ENCODE measurements around the gene OR6K3.
"Not testable (repeated sequence)": the region's sequence is repeated elsewhere in the genome, so short reads cannot be mapped to it uniquely, and the experiment has no call there.

Gene OR6K3, protein sequence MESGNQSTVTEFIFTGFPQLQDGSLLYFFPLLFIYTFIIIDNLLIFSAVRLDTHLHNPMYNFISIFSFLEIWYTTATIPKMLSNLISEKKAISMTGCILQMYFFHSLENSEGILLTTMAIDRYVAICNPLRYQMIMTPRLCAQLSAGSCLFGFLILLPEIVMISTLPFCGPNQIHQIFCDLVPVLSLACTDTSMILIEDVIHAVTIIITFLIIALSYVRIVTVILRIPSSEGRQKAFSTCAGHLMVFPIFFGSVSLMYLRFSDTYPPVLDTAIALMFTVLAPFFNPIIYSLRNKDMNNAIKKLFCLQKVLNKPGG

GRCh38 chr1:158720620-158721019, at the start of gene OR6K3:
Gene OR6K3, minus strand, starts transcription at chr1:158720720. Its CDS starts 2,605 bp downstream, at chr1:158718115.
- no peak for DNase-seq (ENCODE audit: low read depth in 1 of 2, low spot score in 1 of 2)

GRCh38 chr1:158754420-158754819, 33.9 kb upstream of the OR6K3 start, which contains the start of gene OR6K6:
Gene OR6K6, plus strand, starts transcription at chr1:158754720. Its CDS starts 168 bp downstream, at chr1:158754888.
- no peak for DNase-seq (ENCODE audit: low read depth in 1 of 2, low spot score in 1 of 2)

- no peak for DNase-seq (ENCODE audit: low read depth in 1 of 2, low spot score in 1 of 2)
Measured at GRCh38 chr1:158752155-158752712, 31.7 kb upstream of the OR6K3 start.

DNA sequence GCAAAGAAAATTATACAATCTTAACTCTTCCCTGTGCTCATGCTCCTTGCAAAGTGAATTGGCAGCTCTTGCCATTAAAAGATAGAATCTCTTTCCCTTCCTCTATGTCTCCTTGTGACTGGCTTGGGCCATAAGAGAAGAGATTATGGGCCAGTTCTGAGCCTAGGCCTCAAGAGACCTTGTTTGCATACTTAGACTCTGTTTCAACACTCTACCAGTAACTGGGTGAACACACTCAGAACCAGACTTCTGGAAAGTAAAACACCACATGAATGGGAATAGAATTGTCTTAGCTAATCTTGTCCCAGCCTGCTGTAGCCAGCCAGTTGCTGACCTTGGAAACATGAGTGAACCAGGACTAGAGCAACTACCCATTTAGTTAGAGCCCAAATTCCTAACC, 15.3 kb upstream of the OR6K3 start:
- DNase-seq (ENCODE audit: low read depth in 1 of 2, low spot score in 1 of 2) = no peak

DNA sequence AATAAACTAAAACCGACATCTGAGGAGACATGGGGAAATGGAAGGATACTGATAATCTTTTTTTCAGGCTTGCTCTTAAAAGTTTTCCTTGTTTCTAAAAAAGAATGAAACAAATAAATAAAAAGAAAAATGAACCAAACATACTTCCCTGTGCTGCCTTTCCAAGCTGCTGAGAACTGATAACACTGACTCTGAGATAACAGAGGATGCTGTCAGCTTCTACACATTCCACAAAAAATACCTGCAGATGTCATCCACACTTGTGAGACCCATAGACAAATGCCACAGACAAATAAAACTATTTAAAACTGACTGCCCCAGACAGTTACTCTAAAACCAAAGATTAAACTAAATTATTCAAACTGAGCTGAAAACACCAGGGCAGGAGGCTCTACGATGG, 12.0 kb upstream of the OR6K3 start:
- no peak for DNase-seq (ENCODE audit: low read depth in 1 of 2, low spot score in 1 of 2)

DNA sequence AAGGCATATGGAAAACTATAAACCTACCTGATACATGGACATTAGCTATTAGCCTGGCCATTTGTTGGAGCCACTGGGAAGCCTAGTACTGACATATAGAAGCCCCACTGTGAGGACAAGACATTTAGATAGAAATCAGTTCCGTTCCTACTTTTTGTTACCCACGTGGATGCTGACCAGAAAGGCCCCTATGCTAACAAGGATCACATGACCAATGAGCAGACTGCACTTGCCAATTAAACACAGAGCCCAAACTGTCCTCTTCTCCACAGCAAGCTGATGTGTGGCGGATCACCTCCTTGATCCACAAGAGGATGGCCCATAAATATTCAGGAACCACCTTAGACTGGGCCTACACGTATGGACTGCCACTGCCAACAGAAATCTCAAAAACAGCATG, 11.2 kb upstream of the OR6K3 start:
- DNase-seq (ENCODE audit: low read depth in 1 of 2, low spot score in 1 of 2) = no peak

GRCh38 chr1:158730453-158730852, 9.9 kb upstream of the OR6K3 start:
- DNase-seq (ENCODE audit: low read depth in 1 of 2, low spot score in 1 of 2) = no peak

DNA sequence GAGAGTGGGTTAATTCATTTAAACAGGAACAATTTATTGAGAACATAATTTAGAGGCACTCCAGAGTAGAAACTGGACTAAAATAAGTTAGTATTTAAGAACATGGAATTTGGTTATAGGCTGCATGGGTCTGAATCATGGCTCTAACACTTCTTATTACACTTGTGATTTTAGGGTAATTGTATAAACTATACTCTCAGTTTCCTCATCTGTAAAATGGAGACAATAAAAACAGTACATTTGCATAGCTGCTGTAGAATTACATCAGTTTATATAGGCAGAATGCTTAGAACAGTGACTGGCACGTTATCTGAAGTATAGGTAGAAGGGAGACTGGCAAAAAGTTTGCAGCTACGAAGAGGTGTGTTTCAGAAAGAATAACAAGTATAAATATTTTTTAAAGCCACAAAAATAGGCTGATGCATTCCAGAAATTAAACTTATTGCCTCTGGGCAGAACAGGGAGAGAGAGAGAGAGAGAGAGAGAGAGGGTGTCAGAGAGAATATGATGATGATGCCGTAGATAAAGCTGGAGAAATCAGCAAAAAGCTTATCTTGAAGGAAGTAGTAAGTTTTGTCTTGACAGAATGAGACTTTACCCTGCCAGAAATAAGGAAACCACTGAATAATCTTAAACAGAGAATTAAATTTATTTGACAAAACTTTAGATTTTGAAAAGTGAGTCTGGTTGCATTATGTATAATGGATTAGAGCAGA, 8.1 kb upstream of the OR6K3 start:
- DNase-seq (ENCODE audit: low read depth in 1 of 2, low spot score in 1 of 2) = no peak

DNA sequence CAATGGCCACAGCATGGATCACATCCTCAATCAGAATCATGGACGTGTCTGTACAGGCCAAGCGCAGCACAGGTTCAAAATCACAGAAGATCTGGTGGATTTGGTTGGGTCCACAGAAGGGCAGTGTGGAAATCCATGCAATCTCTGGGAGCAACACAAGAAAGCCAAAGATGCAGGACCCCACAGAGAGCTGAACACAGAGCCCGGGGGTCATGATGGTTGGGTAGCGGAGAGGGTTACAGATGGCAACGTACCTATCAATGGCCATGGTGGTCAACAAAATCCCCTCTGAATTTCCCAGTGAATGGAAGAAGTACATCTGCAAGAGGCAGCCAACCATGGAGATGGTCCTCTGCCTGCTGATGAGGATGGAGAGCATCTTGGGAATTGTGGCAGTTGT, 3.9 kb upstream of the OR6K3 start:
- no peak for DNase-seq (ENCODE audit: low read depth in 1 of 2, low spot score in 1 of 2)

DNA sequence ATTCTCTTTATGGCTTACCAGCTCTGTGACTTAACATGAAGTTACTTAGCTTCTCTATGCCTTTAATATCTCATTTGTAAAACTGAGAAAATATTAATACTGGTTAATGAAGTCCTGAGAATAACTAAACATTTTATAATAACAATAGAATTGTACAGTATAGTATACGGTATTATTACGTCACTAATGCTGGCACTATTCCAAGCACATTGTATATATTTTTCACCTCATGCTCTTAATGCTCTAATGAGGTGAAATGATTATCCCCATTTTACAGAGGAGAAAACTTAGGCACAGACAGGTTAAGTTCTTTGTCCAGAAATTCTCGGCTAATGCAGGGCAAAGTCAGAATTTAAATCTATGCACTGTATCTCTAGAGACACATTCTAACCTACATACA, 856 bp downstream of the OR6K3 start:
- DNase-seq (ENCODE audit: low read depth in 1 of 2, low spot score in 1 of 2) = no peak

DNA sequence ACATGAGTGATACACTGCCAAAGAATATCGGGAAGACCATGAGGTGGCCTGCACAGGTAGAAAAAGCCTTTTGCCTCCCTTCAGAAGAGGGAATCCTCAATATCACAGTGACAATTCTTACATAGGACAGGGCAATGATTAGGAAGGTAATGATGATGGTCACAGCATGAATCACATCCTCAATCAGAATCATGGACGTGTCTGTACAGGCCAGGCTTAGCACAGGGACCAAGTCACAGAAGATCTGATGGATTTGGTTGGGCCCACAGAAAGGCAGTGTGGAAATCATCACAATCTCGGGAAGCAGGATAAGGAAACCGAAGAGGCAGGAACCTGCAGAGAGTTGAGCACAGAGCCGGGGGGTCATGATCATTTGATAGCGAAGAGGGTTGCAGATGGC, 3.2 kb downstream of the OR6K3 start:
- no peak for DNase-seq (ENCODE audit: low read depth in 1 of 2, low spot score in 1 of 2)

DNA sequence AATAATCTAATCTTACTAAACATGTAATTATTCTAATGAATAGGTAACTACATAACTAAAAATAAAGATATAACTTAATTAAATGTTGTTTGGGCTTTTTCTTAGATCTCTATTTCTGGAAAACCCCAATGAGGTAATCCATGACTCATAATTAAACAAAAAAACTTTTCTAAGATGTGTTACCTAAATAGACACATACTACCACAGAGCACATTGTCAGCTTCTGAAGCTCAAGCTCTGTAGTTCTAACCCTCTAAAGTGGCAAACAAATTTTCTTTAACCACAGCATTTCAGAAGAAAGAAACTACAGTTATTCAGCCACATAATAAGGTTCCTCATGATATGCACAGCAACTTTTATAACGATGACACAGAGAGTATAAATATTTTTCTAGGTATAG, 4.2 kb downstream of the OR6K3 start:
- no peak for DNase-seq (ENCODE audit: low read depth in 1 of 2, low spot score in 1 of 2)

GRCh38 chr1:158714754-158715153, 5.8 kb downstream of the OR6K3 start:
- DNase-seq (ENCODE audit: low read depth in 1 of 2, low spot score in 1 of 2) = no peak

GRCh38 chr1:158711098-158711497, 9.4 kb downstream of the OR6K3 start:
- no peak for DNase-seq (ENCODE audit: low read depth in 1 of 2, low spot score in 1 of 2)

DNA sequence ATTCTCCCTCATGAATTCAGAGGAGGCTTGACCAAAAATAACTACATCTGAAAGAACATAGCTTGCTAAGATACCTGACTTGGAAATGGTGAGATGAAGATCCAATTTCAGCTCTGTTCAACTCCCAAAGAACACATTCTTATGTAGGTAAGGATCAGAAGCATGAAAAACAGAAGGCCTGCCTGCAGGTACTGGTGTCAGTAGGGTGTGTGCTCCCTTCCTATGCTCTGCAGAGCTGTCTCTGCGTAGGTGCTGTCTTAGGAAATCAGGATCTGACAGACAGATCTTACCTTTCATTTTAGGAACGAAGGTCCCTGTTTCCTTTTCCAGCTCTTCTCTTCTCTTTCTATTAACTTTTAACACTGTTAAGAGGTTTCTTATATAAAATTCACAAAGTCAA, 14.4 kb downstream of the OR6K3 start:
- DNase-seq (ENCODE audit: low read depth in 1 of 2, low spot score in 1 of 2) = no peak

DNA sequence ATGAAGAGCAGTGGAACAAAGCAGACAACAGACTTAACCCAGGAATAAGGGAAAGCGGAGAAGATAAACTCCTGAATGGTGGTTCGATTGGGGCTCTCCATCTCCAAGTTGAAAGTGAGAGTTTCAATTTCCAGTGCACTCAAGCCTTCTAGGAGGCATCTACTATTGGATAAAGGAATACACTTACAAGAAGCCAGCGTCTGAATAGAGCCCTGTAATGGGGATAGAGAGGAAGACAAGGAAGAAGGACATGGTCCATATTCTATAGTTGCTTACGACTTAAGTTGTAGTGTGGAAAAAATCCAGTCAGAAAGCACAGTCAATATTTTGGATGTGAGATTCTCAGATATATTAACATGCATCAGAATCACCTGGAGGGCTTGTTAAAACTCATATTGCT, 20.0 kb downstream of the OR6K3 start, which contains the start of gene OR6K2:
Gene OR6K2 (minus strand): TSS at position 101 of the 400 bp plus-strand sequence. CDS start 0 bp downstream, at position 101.
- no peak for DNase-seq (ENCODE audit: low read depth in 1 of 2, low spot score in 1 of 2)

GRCh38 chr1:158694596-158694995, 25.9 kb downstream of the OR6K3 start:
- DNase-seq (ENCODE audit: low read depth in 1 of 2, low spot score in 1 of 2) = no peak

- no peak for DNase-seq (ENCODE audit: low read depth in 1 of 2, low spot score in 1 of 2)
Measured at GRCh38 chr1:158692356-158692755, 28.2 kb downstream of the OR6K3 start.

- no peak for DNase-seq (ENCODE audit: low read depth in 1 of 2, low spot score in 1 of 2)
Measured at GRCh38 chr1:158691907-158692306, 28.6 kb downstream of the OR6K3 start.

GRCh38 chr1:158691149-158691548, 29.4 kb downstream of the OR6K3 start:
- not testable (repeated sequence) for DNase-seq (ENCODE audit: low read depth in 1 of 2, low spot score in 1 of 2)

GRCh38 chr1:158689875-158690274, 30.6 kb downstream of the OR6K3 start:
- no peak for DNase-seq (ENCODE audit: low read depth in 1 of 2, low spot score in 1 of 2)

DNA sequence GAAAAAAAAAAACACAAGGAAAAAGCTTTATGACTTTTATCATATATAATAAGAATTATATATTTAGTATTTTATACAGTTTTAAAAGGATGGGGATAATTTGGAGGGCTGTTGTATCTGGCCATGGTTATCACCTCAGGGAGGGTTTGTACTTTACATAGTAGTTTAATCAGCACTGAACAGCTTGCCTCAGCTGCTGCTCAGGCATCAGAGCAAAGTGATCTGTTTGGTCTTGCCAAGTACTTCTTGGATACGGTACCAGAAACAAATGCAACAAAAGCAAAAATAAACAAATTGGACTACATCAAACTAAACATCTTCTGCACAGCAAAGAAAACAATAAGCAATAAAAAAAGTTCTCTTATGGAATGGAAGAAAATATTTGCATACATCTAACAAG, 31.4 kb downstream of the OR6K3 start:
- no peak for DNase-seq (ENCODE audit: low read depth in 1 of 2, low spot score in 1 of 2)

Data from stimulated activated CD4-positive, alpha-beta T cell treated with anti-CD3 and anti-CD28 coated beads, Interleukin-15, amount 100 ng/mL, for 1 hour (primary cell).